Vagina (tissue), 2 donors: ENCODE results near the gene SYMPK.
A peak's percentile ranks its signal among the peaks of the same experiment; 100 is the strongest.

Source experiments
- POLR2A ChIP-seq, 2 donors: fragments of 450-650 bp; IDR thresholded peaks; one replicate each; pipeline ENCODE4 v1.6.1; 2017; ENCODE audit warnings: antibody characterized with exemption in 2 of 2, mild to moderate bottlenecking in 2 of 2, moderate library complexity in 2 of 2
- POLR2AphosphoS5 ChIP-seq, 2 donors: sonication (generic); formaldehyde crosslinking; IDR thresholded peaks; one replicate each; pipeline ENCODE4 v1.9.0; 2017; ENCODE audit warnings: antibody characterized with exemption in 2 of 2, mild to moderate bottlenecking in 2 of 2, low read depth in 1 of 2; ENCODE audit not compliant: insufficient read depth in 1 of 2
- TF ChIP-seq, protein P1 (sequence below), 3 experiments: fragments of 450-650 bp in 2 of 3; fragments of 200-600 bp in 1 of 3; sonication (generic) in 1 of 3; IDR thresholded peaks; one replicate each; pipeline ENCODE4 v1.5.1; 2017 to 2019; ENCODE audit warnings: antibody characterized with exemption in 3 of 3, mild to moderate bottlenecking in 2 of 3, moderate library complexity in 2 of 3

DNA sequence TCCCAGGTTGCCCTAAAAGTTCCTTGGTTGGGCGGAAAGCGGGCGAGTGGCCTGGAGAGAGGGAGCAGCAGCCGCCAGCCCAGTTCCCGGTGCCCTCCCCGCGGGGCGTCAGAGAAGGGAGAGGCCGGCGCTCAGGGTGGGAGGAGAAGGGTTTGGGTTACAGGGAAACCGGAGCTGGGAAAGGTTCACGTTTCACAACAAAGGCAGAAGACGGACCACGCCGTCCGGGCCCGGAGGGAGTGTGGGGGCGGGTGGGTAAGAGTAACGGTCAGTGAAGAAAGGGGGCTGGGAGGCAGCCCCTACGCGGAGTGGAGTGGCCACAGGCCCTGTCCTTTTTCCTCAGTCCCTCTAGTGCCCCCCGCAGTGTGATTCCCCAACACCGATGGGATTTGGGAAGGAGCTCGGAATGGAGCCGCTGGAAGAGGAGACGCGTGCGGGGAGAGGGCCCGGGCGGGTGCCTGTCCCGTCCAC, 95.5 kb downstream of the SYMPK start:
- TF ChIP-seq, protein P1, sequence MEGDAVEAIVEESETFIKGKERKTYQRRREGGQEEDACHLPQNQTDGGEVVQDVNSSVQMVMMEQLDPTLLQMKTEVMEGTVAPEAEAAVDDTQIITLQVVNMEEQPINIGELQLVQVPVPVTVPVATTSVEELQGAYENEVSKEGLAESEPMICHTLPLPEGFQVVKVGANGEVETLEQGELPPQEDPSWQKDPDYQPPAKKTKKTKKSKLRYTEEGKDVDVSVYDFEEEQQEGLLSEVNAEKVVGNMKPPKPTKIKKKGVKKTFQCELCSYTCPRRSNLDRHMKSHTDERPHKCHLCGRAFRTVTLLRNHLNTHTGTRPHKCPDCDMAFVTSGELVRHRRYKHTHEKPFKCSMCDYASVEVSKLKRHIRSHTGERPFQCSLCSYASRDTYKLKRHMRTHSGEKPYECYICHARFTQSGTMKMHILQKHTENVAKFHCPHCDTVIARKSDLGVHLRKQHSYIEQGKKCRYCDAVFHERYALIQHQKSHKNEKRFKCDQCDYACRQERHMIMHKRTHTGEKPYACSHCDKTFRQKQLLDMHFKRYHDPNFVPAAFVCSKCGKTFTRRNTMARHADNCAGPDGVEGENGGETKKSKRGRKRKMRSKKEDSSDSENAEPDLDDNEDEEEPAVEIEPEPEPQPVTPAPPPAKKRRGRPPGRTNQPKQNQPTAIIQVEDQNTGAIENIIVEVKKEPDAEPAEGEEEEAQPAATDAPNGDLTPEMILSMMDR (IDR thresholded peaks at IDR 0.05): no peak
- TF ChIP-seq POLR2AphosphoS5 (IDR thresholded peaks at IDR 0.05; ENCODE audit: insufficient read depth in 1 of 2, low read depth in 1 of 2) (peak in 1 of 2 donors; percentile 90), POLR2A (IDR thresholded peaks at IDR 0.05) (peak in 1 of 2 donors; percentile 56)
